Measurements from ENCODE around the gene CAPG.

CAPG gene

GRCh38 chr2:85410584-85411404, 628 bp upstream of the CAPG start:
- no peaks in the 10 kb centered on the region for H3K36me3 ChIP-seq (ENCODE audit: control insufficient read depth, insufficient read depth, low read length)
- H3K27me3 ChIP-seq (ENCODE audit: control insufficient read depth, insufficient read depth, low read length), result no peaks in the 10 kb centered on the region
- no peak overlapping the region for H3K4me3 ChIP-seq (ENCODE audit: low read length)
- no CpG with 5 or more reads among the region's 13 CpGs for WGBS (ENCODE audit: insufficient coverage, insufficient read length)
- H3K27ac ChIP-seq (ENCODE audit: low read length), result no peak overlapping the region
- H3K9me3 ChIP-seq (ENCODE audit: control insufficient read depth, insufficient read depth, low read length), result no peaks in the 10 kb centered on the region
- peaks cover 12% of the 10 kb centered on the region for H3K4me1 ChIP-seq (ENCODE audit: control insufficient read depth, insufficient read depth, low read length)
- no peak for DNase-seq (ENCODE audit: low read depth, low spot score)

- H3K4me3 ChIP-seq (ENCODE audit: low read length), result no peak overlapping the region
- H3K4me1 ChIP-seq (ENCODE audit: control insufficient read depth, insufficient read depth, low read length), result peaks cover 10% of the 10 kb centered on the region
- WGBS (ENCODE audit: insufficient coverage, insufficient read length), result no CpG with 5 or more reads among the region's 15 CpGs
- DNase-seq (ENCODE audit: low read depth, low spot score), result no peak
- H3K36me3 ChIP-seq (ENCODE audit: control insufficient read depth, insufficient read depth, low read length), result no peaks in the 10 kb centered on the region
- H3K27ac ChIP-seq (ENCODE audit: low read length), result no peak overlapping the region
- no peaks in the 10 kb centered on the region for H3K27me3 ChIP-seq (ENCODE audit: control insufficient read depth, insufficient read depth, low read length)
- no peaks in the 10 kb centered on the region for H3K9me3 ChIP-seq (ENCODE audit: control insufficient read depth, insufficient read depth, low read length)
These were observed 4.7 kb downstream of the CAPG start for GRCh38 chr2:85405201-85406059.

GRCh38 chr2:85401844-85402243, 8.3 kb downstream of the CAPG start:
- WGBS (ENCODE audit: insufficient coverage, insufficient read length), result no CpG with 5 or more reads among the region's 8 CpGs
- H3K36me3 ChIP-seq (ENCODE audit: control insufficient read depth, insufficient read depth, low read length), result peaks cover 7% of the 10 kb centered on the region; the same call in 1 of the 2 replicates
- no peak overlapping the region for H3K27ac ChIP-seq (ENCODE audit: low read length)
- no peaks in the 10 kb centered on the region for H3K27me3 ChIP-seq (ENCODE audit: control insufficient read depth, insufficient read depth, low read length)
- no peaks in the 10 kb centered on the region for H3K9me3 ChIP-seq (ENCODE audit: control insufficient read depth, insufficient read depth, low read length)
- no peak overlapping the region for H3K4me3 ChIP-seq (ENCODE audit: low read length)
- no peaks in the 10 kb centered on the region; the same call in 1 of the 2 replicates for H3K4me1 ChIP-seq (ENCODE audit: control insufficient read depth, insufficient read depth, low read length)
- no peak for DNase-seq (ENCODE audit: low read depth, low spot score)

GRCh38 chr2:85401464-85401805, 8.7 kb downstream of the CAPG start:
- Histone ChIP-seq H3K4me1 (ENCODE audit: control insufficient read depth, insufficient read depth, low read length) (no peaks in the 10 kb centered on the region; the same call in 1 of the 2 replicates), H3K36me3 (ENCODE audit: control insufficient read depth, insufficient read depth, low read length) (peaks cover 7% of the 10 kb centered on the region; the same call in 1 of the 2 replicates), H3K27me3 (ENCODE audit: control insufficient read depth, insufficient read depth, low read length) (no peaks in the 10 kb centered on the region), H3K9me3 (ENCODE audit: control insufficient read depth, insufficient read depth, low read length) (no peaks in the 10 kb centered on the region), H3K27ac (ENCODE audit: low read length) (no peak overlapping the region), H3K4me3 (ENCODE audit: low read length) (no peak overlapping the region)
- DNase-seq (ENCODE audit: low read depth, low spot score), result no peak
- no CpG with 5 or more reads among the region's 7 CpGs for WGBS (ENCODE audit: insufficient coverage, insufficient read length)

- no peaks in the 10 kb centered on the region for H3K27me3 ChIP-seq (ENCODE audit: control insufficient read depth, insufficient read depth, low read length)
- DNase-seq (ENCODE audit: low read depth, low spot score), result no peak
- no CpG with 5 or more reads among the region's 14 CpGs for WGBS (ENCODE audit: insufficient coverage, insufficient read length)
These were observed 9.4 kb downstream of the CAPG start for GRCh38 chr2:85400541-85401463.

GRCh38 chr2:85400023-85400422, 10.1 kb downstream of the CAPG start:
- Histone ChIP-seq H3K27me3 (ENCODE audit: control insufficient read depth, insufficient read depth, low read length) (no peaks in the 10 kb centered on the region), H3K27ac (ENCODE audit: low read length) (no peak overlapping the region), H3K4me1 (ENCODE audit: control insufficient read depth, insufficient read depth, low read length) (no peaks in the 10 kb centered on the region), H3K9me3 (ENCODE audit: control insufficient read depth, insufficient read depth, low read length) (no peaks in the 10 kb centered on the region), H3K36me3 (ENCODE audit: control insufficient read depth, insufficient read depth, low read length) (peaks cover 7% of the 10 kb centered on the region; the same call in 1 of the 2 replicates), H3K4me3 (ENCODE audit: low read length) (no peak overlapping the region)
- DNase-seq (ENCODE audit: low read depth, low spot score), result no peak
- WGBS (ENCODE audit: insufficient coverage, insufficient read length), result no CpG with 5 or more reads among the region's 8 CpGs

More at GRCh38 chr2:85400541-85401463, 9.4 kb downstream of the CAPG start:
- Histone ChIP-seq H3K36me3 (ENCODE audit: control insufficient read depth, insufficient read depth, low read length) (peaks cover 7% of the 10 kb centered on the region; the same call in 1 of the 2 replicates), H3K27ac (ENCODE audit: low read length) (no peak overlapping the region), H3K9me3 (ENCODE audit: control insufficient read depth, insufficient read depth, low read length) (no peaks in the 10 kb centered on the region), H3K4me3 (ENCODE audit: low read length) (no peak overlapping the region), H3K4me1 (ENCODE audit: control insufficient read depth, insufficient read depth, low read length) (no peaks in the 10 kb centered on the region; the same call in 1 of the 2 replicates)

- DNase-seq (ENCODE audit: low read depth, low spot score), result no peak
- no peaks in the 10 kb centered on the region for H3K27me3 ChIP-seq (ENCODE audit: control insufficient read depth, insufficient read depth, low read length)
- peaks cover 7% of the 10 kb centered on the region; the same call in 1 of the 2 replicates for H3K36me3 ChIP-seq (ENCODE audit: control insufficient read depth, insufficient read depth, low read length)
- no peak overlapping the region for H3K27ac ChIP-seq (ENCODE audit: low read length)
- H3K4me3 ChIP-seq (ENCODE audit: low read length), result no peak overlapping the region
- no peaks in the 10 kb centered on the region for H3K4me1 ChIP-seq (ENCODE audit: control insufficient read depth, insufficient read depth, low read length)
- no peaks in the 10 kb centered on the region for H3K9me3 ChIP-seq (ENCODE audit: control insufficient read depth, insufficient read depth, low read length)
- WGBS (ENCODE audit: insufficient coverage, insufficient read length), result no CpG with 5 or more reads among the region's 8 CpGs
These were observed 11.0 kb downstream of the CAPG start for GRCh38 chr2:85399183-85399455.

GRCh38 chr2:85398426-85399182, 11.6 kb downstream of the CAPG start:
- Histone ChIP-seq H3K36me3 (ENCODE audit: control insufficient read depth, insufficient read depth, low read length) (peaks cover 7% of the 10 kb centered on the region; the same call in 1 of the 2 replicates), H3K4me1 (ENCODE audit: control insufficient read depth, insufficient read depth, low read length) (no peaks in the 10 kb centered on the region), H3K4me3 (ENCODE audit: low read length) (no peak overlapping the region; the same call in 1 of the 2 replicates), H3K27me3 (ENCODE audit: control insufficient read depth, insufficient read depth, low read length) (no peaks in the 10 kb centered on the region), H3K9me3 (ENCODE audit: control insufficient read depth, insufficient read depth, low read length) (no peaks in the 10 kb centered on the region), H3K27ac (ENCODE audit: low read length) (no peak overlapping the region)
- DNase-seq (ENCODE audit: low read depth, low spot score), result no peak
- WGBS (ENCODE audit: insufficient coverage, insufficient read length), result no CpG with 5 or more reads among the region's 8 CpGs

GRCh38 chr2:85397925-85398331, 12.2 kb downstream of the CAPG start:
- H3K4me1 ChIP-seq (ENCODE audit: control insufficient read depth, insufficient read depth, low read length), result no peaks in the 10 kb centered on the region
- peaks cover 7% of the 10 kb centered on the region; the same call in 1 of the 2 replicates for H3K36me3 ChIP-seq (ENCODE audit: control insufficient read depth, insufficient read depth, low read length)
- H3K9me3 ChIP-seq (ENCODE audit: control insufficient read depth, insufficient read depth, low read length), result no peaks in the 10 kb centered on the region
- WGBS (ENCODE audit: insufficient coverage, insufficient read length), result no CpG with 5 or more reads among the region's 4 CpGs
- no peak overlapping the region for H3K27ac ChIP-seq (ENCODE audit: low read length)
- DNase-seq (ENCODE audit: low read depth, low spot score), result no peak
- no peak overlapping the region for H3K4me3 ChIP-seq (ENCODE audit: low read length)
- H3K27me3 ChIP-seq (ENCODE audit: control insufficient read depth, insufficient read depth, low read length), result no peaks in the 10 kb centered on the region

All from iPS DF 6.9 (cell line).